Stimulated activated CD8-positive, alpha-beta memory T cell treated with anti-CD3 and anti-CD28 coated beads, Interleukin-12 subunit alpha, Interleukin-12 subunit beta, amount 100 ng/mL, for 1 hour (primary cell): Measurements from ENCODE around the gene ADCK2.
A peak's percentile ranks its signal among the peaks of the same experiment; 100 is the strongest.
"Not testable (repeated sequence)": the region's sequence is repeated elsewhere in the genome, so short reads cannot be mapped to it uniquely, and the experiment has no call there.

Experiments
- DNase-seq: peaks from one replicate; pipeline ENCODE4 v3.0.0-alpha.2; 2020; ENCODE audit warnings: low read depth

The ADCK2 gene

GRCh38 chr7:140672382-140673062, at the start of gene ADCK2:
ADCK2 (plus strand) TSS chr7:140672945; CDS start chr7:140673331, 386 bp downstream.
- DNase-seq: peak; percentile 43

GRCh38 chr7:140623980-140624379, 48.8 kb upstream of the ADCK2 start:
- no peak for DNase-seq

GRCh38 chr7:140624392-140625191, 48.2 kb upstream of the ADCK2 start:
- DNase-seq: no peak

- not testable (repeated sequence) for DNase-seq
Measured at GRCh38 chr7:140625192-140625558, 47.6 kb upstream of the ADCK2 start.

GRCh38 chr7:140625908-140626868, 46.6 kb upstream of the ADCK2 start:
- no peak for DNase-seq

GRCh38 chr7:140631021-140631420, 41.7 kb upstream of the ADCK2 start:
- DNase-seq: no peak

GRCh38 chr7:140631602-140632001, 41.1 kb upstream of the ADCK2 start:
- no peak for DNase-seq

- DNase-seq: no peak
Measured at GRCh38 chr7:140635345-140635744, 37.4 kb upstream of the ADCK2 start.

- no peak for DNase-seq
Measured at GRCh38 chr7:140635816-140636215, 36.9 kb upstream of the ADCK2 start.

- no peak for DNase-seq
Measured at GRCh38 chr7:140637400-140637799, 35.3 kb upstream of the ADCK2 start.

- DNase-seq: no peak
Measured at GRCh38 chr7:140638173-140638791, 34.5 kb upstream of the ADCK2 start.

- DNase-seq: no peak
Measured at GRCh38 chr7:140639366-140640053, 33.2 kb upstream of the ADCK2 start.

GRCh38 chr7:140640060-140640637, 32.6 kb upstream of the ADCK2 start:
- DNase-seq: no peak

- DNase-seq: no peak
Measured at GRCh38 chr7:140640727-140641523, 31.8 kb upstream of the ADCK2 start, which contains the start of gene DENND2A. DENND2A (minus strand) TSS chr7:140640813; CDS start chr7:140602397, 38,416 bp downstream.

- no peak for DNase-seq
Measured at GRCh38 chr7:140641524-140642195, 31.1 kb upstream of the ADCK2 start.

- no peak for DNase-seq
Measured at GRCh38 chr7:140643416-140643815, 29.3 kb upstream of the ADCK2 start.

GRCh38 chr7:140644761-140645160, 28.0 kb upstream of the ADCK2 start:
- DNase-seq: not testable (repeated sequence)

GRCh38 chr7:140645166-140645900, 27.4 kb upstream of the ADCK2 start:
- no peak for DNase-seq
